Ascending aorta (tissue), 2 donors: Measurements from ENCODE around the gene SLC9A2. TPM values are rescaled to one million over a fixed set of nuclear protein-coding genes. Genes with fewer than 3 reads are reported as not detected.

Experiments
- DNase-seq, 2 donors: peaks; one replicate each; pipeline ENCODE4 v3.0.0-alpha.2; 2019; ENCODE audit warnings: low spot score in 2 of 2
- H3K27ac ChIP-seq, 2 donors: fragments of 200-600 bp; sonication (generic); one replicate each; pipeline ENCODE4 v1.5.1; 2016 to 2017; ENCODE audit warnings: mild to moderate bottlenecking in 1 of 2
- H3K27me3 ChIP-seq: fragments of 200-600 bp; sonication (generic); one replicate; pipeline ENCODE4 v1.5.1; 2017
- H3K36me3 ChIP-seq, 2 donors: fragments of 200-600 bp; sonication (generic); one replicate each; pipeline ENCODE4 v1.5.1; 2016
- H3K4me1 ChIP-seq, 2 donors: fragments of 200-600 bp; sonication (generic); one replicate each; pipeline ENCODE4 v1.5.1; 2016 to 2017; ENCODE audit warnings: mild to moderate bottlenecking in 1 of 2
- H3K4me3 ChIP-seq, 2 donors: fragments of 200-600 bp; sonication (generic); one replicate each; pipeline ENCODE4 v1.5.1; 2016 to 2017; ENCODE audit warnings: mild to moderate bottlenecking in 1 of 2
- H3K9me3 ChIP-seq, 2 donors: fragments of 200-600 bp; sonication (generic); one replicate each; pipeline ENCODE4 v1.5.1; 2016
- CTCF ChIP-seq, 3 experiments: fragments of 200-600 bp in 2 of 3; fragments of 450-650 bp in 1 of 3; sonication (generic) in 2 of 3; IDR thresholded peaks; one replicate each; pipeline ENCODE4 v1.5.1; 2016 to 2019; ENCODE audit warnings: antibody characterized with exemption in 3 of 3, mild to moderate bottlenecking in 1 of 3, moderate library complexity in 1 of 3
- intact Hi-C: fragments of 100-400 bp; cut with DNase I; formaldehyde crosslinking; loops from one replicate; pipeline ENCODE4 v1.15.1; 2023
- total RNA-seq: library from RNA; depleted of rRNA; stranded (reverse); fragments of >200 nt; gene quantifications from one replicate; pipeline ENCODE4 v1.1.0, GENCODE V29; 2016

The SLC9A2 gene
- total RNA-seq, 1 donor from 2014 or later = not detected

DNA sequence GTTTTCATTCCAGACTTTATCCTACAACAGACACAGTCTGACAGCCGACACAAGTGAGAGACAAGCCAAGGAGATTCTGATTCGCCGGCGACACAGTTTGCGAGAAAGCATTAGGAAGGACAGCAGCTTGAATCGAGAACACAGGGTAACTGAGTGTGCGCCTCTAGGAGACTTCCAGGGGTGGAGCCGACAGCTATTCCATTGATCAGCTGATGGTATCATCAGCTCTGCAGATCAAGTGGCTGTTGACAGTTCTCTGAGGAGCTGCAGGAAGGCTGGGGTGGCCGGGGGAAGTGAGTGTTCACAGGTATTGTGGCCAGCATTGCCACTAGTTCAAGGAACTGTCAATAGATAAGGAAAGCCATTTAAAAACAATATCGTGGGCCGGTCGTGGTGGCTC lies 85.2 kb downstream of the SLC9A2 start:
- TF ChIP-seq CTCF (IDR thresholded peaks at IDR 0.05) = no peak
- intact Hi-C loops = loop anchor here (10.0 kb wide), 1 partner anchor 230 kb away; the partner anchor contains the start of gene SLC9A4
- no peak overlapping the region for H3K27ac ChIP-seq
- no peaks in the 10 kb centered on the region for H3K9me3 ChIP-seq
- H3K36me3 ChIP-seq = no peaks in the 10 kb centered on the region
- H3K27me3 ChIP-seq = no peaks in the 10 kb centered on the region
- H3K4me1 ChIP-seq = no peaks in the 10 kb centered on the region
- H3K4me3 ChIP-seq = no peak overlapping the region
- DNase-seq = no peak

DNA sequence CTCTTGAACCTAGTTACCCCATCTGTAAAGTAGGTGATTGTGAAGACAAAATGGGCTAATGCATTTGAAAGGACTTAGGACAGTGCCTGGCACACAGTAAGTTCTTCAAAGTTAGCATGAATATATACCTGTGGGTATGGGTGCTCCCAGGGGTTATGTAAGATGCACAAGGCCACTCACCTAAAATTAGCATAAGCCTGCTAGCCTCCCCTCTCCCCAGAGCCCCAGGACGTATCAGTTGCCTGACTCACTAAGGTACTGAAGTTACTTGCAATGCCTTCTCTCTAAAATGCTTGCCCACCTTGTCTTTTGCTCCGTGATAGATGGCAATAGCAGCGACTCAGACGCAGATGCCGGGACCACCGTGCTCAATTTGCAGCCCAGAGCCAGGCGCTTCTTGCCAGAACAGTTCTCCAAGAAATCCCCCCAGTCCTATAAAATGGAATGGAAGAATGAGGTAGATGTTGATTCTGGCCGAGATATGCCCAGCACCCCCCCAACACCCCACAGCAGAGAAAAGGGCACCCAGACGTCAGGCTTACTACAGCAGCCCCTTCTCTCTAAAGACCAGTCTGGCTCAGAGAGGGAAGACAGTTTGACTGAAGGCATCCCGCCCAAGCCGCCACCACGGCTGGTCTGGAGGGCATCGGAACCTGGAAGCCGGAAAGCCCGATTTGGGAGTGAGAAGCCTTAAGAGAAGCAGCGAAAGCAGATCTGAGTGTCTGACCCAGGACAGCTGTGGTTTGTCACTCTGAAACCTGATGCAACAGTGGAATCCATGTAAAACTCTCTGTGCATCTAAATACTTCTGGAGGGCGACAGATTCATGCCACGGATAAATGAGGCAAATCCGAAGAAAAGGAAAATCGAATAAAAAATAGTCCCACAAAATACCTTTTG lies 88.7 kb downstream of the SLC9A2 start:
- intact Hi-C loops = loop anchor here (10.0 kb wide), 1 partner anchor 233 kb away; the partner anchor contains the start of gene SLC9A4
- Histone ChIP-seq H3K4me3 (no peak overlapping the region), H3K4me1 (no peaks in the 10 kb centered on the region), H3K9me3 (no peaks in the 10 kb centered on the region), H3K27ac (no peak overlapping the region), H3K27me3 (no peaks in the 10 kb centered on the region), H3K36me3 (no peaks in the 10 kb centered on the region)
- no peak for DNase-seq
- TF ChIP-seq CTCF (IDR thresholded peaks at IDR 0.05) = no peak

DNA sequence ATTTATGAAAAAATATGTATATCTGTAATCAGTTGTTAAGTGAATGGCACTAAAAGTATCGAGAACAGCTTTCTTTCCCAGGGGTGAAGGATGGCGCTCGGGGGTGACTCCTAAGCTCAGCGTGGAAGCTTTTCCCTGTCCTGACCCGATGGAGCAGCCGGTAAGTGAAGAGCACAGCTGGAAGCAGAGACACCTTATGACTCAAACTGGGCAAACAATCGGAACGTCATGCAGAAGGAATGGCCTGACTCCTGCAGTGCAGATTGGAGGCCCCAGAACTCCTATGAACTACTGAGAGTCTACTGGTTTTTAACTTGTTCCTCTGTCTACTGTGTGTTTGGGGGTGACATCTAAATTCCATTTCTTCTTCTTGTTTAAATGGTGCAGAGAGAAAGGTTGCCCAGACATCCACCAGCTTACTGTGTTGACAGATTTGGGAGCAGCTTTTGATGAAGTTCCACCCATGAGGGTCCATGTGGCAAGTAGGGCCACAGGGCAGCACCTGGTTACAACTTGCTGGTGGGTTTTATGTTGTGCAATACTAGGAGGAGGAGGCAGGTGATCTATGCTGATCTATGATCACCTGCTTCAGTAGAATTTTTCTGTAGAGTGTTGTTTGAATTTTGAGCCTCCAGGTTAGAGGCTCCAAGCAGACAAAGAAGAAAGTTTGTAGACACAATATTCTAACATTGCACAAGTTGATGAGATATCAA lies 89.7 kb downstream of the SLC9A2 start:
- Histone ChIP-seq H3K4me1 (no peaks in the 10 kb centered on the region), H3K4me3 (no peak overlapping the region), H3K36me3 (no peaks in the 10 kb centered on the region), H3K27me3 (no peaks in the 10 kb centered on the region), H3K27ac (no peak overlapping the region), H3K9me3 (no peaks in the 10 kb centered on the region)
- DNase-seq = no peak
- no peak for TF ChIP-seq CTCF (IDR thresholded peaks at IDR 0.05)
- intact Hi-C loops = loop anchor here (10.0 kb wide), 1 partner anchor 234 kb away; the partner anchor contains the start of gene SLC9A4

GRCh38 chr2:102717308-102718018 lies 98.1 kb downstream of the SLC9A2 start:
- no peak for DNase-seq
- Histone ChIP-seq H3K9me3 (no peaks in the 10 kb centered on the region), H3K27me3 (no peaks in the 10 kb centered on the region), H3K4me3 (no peak overlapping the region), H3K4me1 (no peaks in the 10 kb centered on the region), H3K27ac (no peak overlapping the region), H3K36me3 (peaks cover 15 to 44% of the 10 kb centered on the region in 2 donors)
- TF ChIP-seq CTCF (IDR thresholded peaks at IDR 0.05) = no peak
- intact Hi-C loops = no loop called here
